Progenitor cell of endocrine pancreas (in vitro differentiated cells): ENCODE measurements around the gene HP1BP3. TPM values are rescaled to one million over a fixed set of nuclear protein-coding genes. Genes with fewer than 3 reads are reported as not detected.
A peak's percentile ranks its signal among the peaks of the same experiment; 100 is the strongest.
"Not testable (repeated sequence)": the region's sequence is repeated elsewhere in the genome, so short reads cannot be mapped to it uniquely, and the experiment has no call there.

Experiments
- DNase-seq: peaks from one replicate; pipeline ENCODE4 v3.0.0; 2021; ENCODE audit warnings: low spot score; ENCODE audit not compliant: unreplicated experiment
- H3K27ac Mint-ChIP-seq: 2 replicates; pipeline ENCODE4 v1.8.0; 2021; ENCODE audit warnings: mild to moderate bottlenecking, moderate library complexity, mixed read lengths
- H3K27me3 Mint-ChIP-seq: 2 replicates; pipeline ENCODE4 v1.8.0; 2021; ENCODE audit warnings: mixed read lengths
- H3K36me3 Mint-ChIP-seq: 2 replicates; pipeline ENCODE4 v1.8.0; 2022; ENCODE audit warnings: mixed read lengths; ENCODE audit not compliant: insufficient read depth
- H3K4me1 Mint-ChIP-seq: 2 replicates; pipeline ENCODE4 v1.8.0; 2021; ENCODE audit warnings: low read depth, mixed read lengths
- H3K4me3 Mint-ChIP-seq: 2 replicates; pipeline ENCODE4 v1.8.0; 2021; ENCODE audit warnings: low read depth, mild to moderate bottlenecking, moderate library complexity, mixed read lengths
- H3K9me3 Mint-ChIP-seq: 2 replicates; pipeline ENCODE4 v1.8.0; 2021; ENCODE audit warnings: low read depth, mixed read lengths
- total RNA-seq: library from RNA; stranded (reverse); gene quantifications from 2 replicates; pipeline ENCODE4 v1.2.1, GENCODE V29; 2021
- TF ChIP-seq, protein P1 (sequence below): fragments of 200-600 bp; sonication (generic); IDR thresholded peaks from one replicate; pipeline ENCODE4 v1.5.0; 2021; ENCODE audit warnings: antibody characterized with exemption, mild to moderate bottlenecking; ENCODE audit not compliant: unreplicated experiment

HP1BP3 gene
- total RNA-seq, 1 donor from 2014 or later: 385 TPM

- H3K9me3 Mint-ChIP-seq: no peaks in the 10 kb centered on the region
- H3K27me3 Mint-ChIP-seq: no peaks in the 10 kb centered on the region
- DNase-seq: no peak
- H3K4me1 Mint-ChIP-seq: no peaks in the 10 kb centered on the region
- no peak overlapping the region for H3K4me3 Mint-ChIP-seq
- H3K36me3 Mint-ChIP-seq: peaks cover 15% of the 10 kb centered on the region
- TF ChIP-seq, protein P1, sequence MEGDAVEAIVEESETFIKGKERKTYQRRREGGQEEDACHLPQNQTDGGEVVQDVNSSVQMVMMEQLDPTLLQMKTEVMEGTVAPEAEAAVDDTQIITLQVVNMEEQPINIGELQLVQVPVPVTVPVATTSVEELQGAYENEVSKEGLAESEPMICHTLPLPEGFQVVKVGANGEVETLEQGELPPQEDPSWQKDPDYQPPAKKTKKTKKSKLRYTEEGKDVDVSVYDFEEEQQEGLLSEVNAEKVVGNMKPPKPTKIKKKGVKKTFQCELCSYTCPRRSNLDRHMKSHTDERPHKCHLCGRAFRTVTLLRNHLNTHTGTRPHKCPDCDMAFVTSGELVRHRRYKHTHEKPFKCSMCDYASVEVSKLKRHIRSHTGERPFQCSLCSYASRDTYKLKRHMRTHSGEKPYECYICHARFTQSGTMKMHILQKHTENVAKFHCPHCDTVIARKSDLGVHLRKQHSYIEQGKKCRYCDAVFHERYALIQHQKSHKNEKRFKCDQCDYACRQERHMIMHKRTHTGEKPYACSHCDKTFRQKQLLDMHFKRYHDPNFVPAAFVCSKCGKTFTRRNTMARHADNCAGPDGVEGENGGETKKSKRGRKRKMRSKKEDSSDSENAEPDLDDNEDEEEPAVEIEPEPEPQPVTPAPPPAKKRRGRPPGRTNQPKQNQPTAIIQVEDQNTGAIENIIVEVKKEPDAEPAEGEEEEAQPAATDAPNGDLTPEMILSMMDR: no peak
- H3K27ac Mint-ChIP-seq: no peak overlapping the region
Measured at GRCh38 chr1:20811916-20812315, 24.8 kb upstream of the HP1BP3 start.

DNA sequence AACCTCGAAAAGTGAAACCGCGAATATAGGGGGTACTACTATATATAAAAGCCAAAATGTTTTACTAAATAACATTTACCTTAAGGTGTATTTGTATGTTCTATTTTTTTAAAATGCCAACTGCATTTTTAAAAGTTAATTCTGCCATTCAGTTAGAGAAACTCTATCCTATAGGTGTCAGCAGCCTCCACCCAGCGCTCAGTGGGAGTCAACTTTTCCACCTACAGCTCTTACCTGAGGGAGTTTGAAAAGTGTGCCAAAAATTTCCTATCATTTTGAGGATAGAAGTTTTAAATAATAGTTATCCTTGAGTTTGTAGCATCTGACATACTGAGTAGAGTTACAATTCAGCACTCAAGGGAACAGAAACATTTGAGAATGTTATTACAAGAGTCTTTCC, 6.1 kb upstream of the HP1BP3 start:
- TF ChIP-seq, protein P1: no peak
- no peak overlapping the region for H3K4me3 Mint-ChIP-seq
- no peaks in the 10 kb centered on the region for H3K27me3 Mint-ChIP-seq
- H3K4me1 Mint-ChIP-seq: peaks cover 2% of the 10 kb centered on the region
- no peak for DNase-seq
- no peaks in the 10 kb centered on the region for H3K9me3 Mint-ChIP-seq
- H3K36me3 Mint-ChIP-seq: no peaks in the 10 kb centered on the region
- H3K27ac Mint-ChIP-seq: no peak overlapping the region

DNA sequence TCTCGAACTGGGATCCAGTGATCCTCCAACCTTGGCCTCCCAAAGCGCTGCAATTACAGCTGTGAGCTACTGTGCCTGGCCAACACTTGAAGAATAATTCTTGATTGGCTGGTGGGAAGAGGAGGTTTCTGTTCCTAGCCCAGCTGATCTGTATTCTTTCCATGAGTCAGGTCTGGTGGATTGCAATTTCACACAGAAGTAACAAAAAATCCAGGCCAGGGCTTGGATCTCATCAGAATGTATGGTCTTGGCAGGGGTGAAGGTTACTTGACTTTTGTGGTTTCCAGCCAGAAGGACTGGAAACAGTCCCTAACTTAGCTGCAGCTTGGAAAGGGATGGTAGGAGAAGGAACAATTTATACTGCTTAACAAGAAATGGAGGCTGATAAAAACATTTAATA, 5.1 kb upstream of the HP1BP3 start:
- Mint-ChIP-seq H3K36me3 (no peaks in the 10 kb centered on the region), H3K27me3 (no peaks in the 10 kb centered on the region), H3K27ac (no peak overlapping the region), H3K4me3 (no peak overlapping the region), H3K9me3 (no peaks in the 10 kb centered on the region), H3K4me1 (peaks cover 9% of the 10 kb centered on the region)
- TF ChIP-seq, protein P1: no peak
- no peak for DNase-seq

GRCh38 chr1:20790785-20791184, 3.7 kb upstream of the HP1BP3 start:
- Mint-ChIP-seq H3K4me3 (no peak overlapping the region), H3K27ac (no peak overlapping the region), H3K27me3 (no peaks in the 10 kb centered on the region), H3K9me3 (no peaks in the 10 kb centered on the region), H3K4me1 (peaks cover 10% of the 10 kb centered on the region), H3K36me3 (no peaks in the 10 kb centered on the region)
- no peak for DNase-seq
- TF ChIP-seq, protein P1: no peak

DNA sequence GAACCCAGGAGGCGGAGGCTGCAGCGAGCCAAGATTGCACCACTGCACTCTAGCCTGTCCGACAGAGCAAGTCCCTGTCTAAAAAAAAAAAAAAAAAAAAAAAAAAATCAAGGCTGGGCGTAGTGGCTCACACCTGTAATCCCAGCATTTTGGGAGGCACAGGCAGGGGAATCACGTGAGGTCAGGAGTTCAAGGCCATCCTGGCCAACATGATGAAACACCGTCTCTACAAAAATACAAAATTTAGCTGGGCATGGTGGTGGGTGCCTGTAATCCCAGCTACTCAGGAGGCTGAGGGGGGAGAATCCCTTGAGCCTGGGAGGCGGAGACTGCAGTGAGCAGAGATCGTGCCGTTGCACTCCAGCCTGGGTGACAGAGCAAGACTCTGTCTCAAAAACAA, 2.5 kb upstream of the HP1BP3 start:
- not testable (repeated sequence) for H3K4me3 Mint-ChIP-seq, H3K9me3 Mint-ChIP-seq, DNase-seq, H3K36me3 Mint-ChIP-seq, H3K27ac Mint-ChIP-seq, H3K27me3 Mint-ChIP-seq
- peaks cover 20% of the 10 kb centered on the region for H3K4me1 Mint-ChIP-seq

DNA sequence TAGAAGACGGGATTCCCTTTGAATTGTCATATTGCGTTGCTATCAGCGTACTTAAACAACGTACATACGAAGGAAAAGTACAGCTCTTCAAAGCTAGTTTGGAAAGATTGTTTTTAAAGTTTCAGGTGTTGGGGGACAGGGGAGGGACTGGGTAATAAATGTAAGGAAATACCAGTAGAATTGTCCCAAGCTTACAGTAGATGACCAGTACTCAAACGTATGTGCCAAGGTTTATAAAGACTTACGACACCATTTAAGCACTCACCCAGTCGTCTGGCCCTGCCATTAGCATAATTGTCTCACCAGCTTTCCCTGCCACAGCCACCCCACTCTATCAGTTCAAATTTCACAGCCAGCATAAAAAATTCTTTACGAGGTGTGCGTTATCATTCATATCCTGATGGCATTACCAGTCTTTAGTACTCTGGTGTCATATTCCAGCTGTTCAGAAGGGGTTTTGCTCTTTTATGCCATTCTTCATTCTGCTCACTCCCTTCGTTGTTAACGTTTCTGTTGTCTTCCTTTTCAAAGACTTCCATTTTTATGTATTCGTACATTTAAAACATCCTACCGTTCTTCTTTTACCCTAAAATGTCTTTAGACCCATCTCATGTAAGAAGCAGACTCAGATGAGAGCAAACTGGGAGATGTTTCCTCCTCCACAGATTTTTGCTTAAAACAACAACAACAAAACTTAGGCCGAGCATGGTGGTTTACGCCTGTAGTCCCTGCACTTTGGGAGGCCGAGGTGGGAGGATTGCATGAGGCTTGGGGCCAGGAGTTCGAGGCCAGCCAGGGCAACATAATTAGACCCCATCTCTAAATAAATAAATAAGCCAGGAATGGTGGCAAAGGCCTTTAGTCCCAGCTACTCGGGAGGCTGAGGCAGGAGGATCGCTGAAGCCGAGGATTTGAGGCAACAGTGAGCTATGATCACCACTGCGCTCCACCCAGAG, 1.0 kb upstream of the HP1BP3 start:
- Mint-ChIP-seq H3K27ac (peak overlapping the region; percentile 99), H3K4me3 (peak overlapping the region; percentile 96), H3K36me3 (no peaks in the 10 kb centered on the region), H3K9me3 (no peaks in the 10 kb centered on the region), H3K27me3 (no peaks in the 10 kb centered on the region), H3K4me1 (peaks cover 23% of the 10 kb centered on the region)
- no peak for DNase-seq
- TF ChIP-seq, protein P1: no peak
